ENCODE measurements around the gene BTBD9. TPM values are rescaled to one million over a fixed set of nuclear protein-coding genes. Genes with fewer than 3 reads are reported as not detected.
"Not testable (repeated sequence)": the region's sequence is repeated elsewhere in the genome, so short reads cannot be mapped to it uniquely, and the experiment has no call there.

BTBD9 gene
- total RNA-seq, 1 donor from 2014 or later: 9.9 TPM

DNA sequence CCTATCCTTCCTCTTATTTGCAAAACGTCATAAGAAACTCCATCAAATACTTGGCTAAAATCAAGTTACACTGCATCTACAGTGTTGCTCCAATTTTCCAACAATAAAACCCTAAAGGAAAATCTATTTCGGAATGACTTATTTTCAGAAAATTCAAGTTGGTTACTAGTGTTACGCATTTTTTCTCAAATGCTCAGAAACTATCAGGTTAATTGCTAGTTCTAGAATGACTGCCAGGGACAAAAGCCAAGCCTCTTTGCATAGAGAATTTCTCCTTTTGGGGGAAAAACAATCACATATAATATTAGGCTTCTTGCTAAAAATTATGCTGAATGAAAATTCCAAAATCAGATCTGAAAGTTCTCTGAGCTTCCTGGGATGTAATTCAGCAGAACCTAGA, 210.2 kb downstream of the BTBD9 start:
- no peaks in the 10 kb centered on the region for H3K36me3 ChIP-seq
- H3K9me3 ChIP-seq: peaks cover 0 to 4% of the 10 kb centered on the region in 2 donors
- no peaks in the 10 kb centered on the region for H3K4me1 ChIP-seq
- no peak for DNase-seq (ENCODE audit: low spot score in 2 of 2)
- H3K27me3 ChIP-seq: no peaks in the 10 kb centered on the region
- H3K4me3 ChIP-seq: no peak overlapping the region
- intact Hi-C loops (cut with DNase I): no loop called here
- H3K27ac ChIP-seq: no peak overlapping the region
- TF ChIP-seq, protein P1, sequence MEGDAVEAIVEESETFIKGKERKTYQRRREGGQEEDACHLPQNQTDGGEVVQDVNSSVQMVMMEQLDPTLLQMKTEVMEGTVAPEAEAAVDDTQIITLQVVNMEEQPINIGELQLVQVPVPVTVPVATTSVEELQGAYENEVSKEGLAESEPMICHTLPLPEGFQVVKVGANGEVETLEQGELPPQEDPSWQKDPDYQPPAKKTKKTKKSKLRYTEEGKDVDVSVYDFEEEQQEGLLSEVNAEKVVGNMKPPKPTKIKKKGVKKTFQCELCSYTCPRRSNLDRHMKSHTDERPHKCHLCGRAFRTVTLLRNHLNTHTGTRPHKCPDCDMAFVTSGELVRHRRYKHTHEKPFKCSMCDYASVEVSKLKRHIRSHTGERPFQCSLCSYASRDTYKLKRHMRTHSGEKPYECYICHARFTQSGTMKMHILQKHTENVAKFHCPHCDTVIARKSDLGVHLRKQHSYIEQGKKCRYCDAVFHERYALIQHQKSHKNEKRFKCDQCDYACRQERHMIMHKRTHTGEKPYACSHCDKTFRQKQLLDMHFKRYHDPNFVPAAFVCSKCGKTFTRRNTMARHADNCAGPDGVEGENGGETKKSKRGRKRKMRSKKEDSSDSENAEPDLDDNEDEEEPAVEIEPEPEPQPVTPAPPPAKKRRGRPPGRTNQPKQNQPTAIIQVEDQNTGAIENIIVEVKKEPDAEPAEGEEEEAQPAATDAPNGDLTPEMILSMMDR (IDR thresholded peaks at IDR 0.05): no peak

DNA sequence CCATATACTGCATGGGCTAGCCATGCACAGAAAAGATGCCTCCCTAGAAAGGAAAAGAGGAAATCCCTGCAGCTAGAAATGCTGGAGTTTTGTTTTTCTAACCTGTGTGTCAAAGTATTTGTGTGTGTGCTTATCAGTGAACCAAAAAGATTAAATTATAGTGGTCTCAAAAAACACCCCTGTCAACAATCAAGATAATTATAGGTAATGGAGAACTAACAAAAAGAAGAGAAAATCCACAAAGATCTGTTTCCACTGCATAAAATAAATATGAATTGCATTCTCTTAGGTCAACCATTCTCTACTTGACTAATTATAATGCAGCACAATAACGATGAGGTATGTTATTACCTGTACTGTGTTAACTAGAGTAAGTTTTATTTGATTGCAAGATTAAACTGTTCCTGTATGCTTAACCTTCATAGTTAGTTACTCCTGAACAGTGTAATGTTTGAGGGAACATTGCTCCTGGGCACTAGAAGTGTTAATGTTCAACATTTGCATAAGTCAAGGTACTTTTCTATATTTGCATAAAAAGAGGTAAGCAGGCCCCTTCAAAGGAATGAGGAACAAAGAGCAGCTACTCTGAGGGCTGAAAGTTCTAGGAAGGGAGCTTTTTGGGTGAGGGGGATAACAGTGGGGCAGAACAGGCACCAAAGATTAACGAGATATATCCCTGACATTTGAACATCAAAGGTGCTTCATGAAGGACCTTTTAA, 212.1 kb downstream of the BTBD9 start:
- intact Hi-C loops (cut with DNase I): no loop called here
- H3K4me3 ChIP-seq: no peak overlapping the region
- H3K4me1 ChIP-seq: no peaks in the 10 kb centered on the region
- no peak overlapping the region for H3K27ac ChIP-seq
- H3K36me3 ChIP-seq: no peaks in the 10 kb centered on the region
- no peak for DNase-seq (ENCODE audit: low spot score in 2 of 2)
- H3K27me3 ChIP-seq: no peaks in the 10 kb centered on the region
- TF ChIP-seq, protein P1 (IDR thresholded peaks at IDR 0.05): no peak
- peaks cover 0 to 4% of the 10 kb centered on the region in 2 donors for H3K9me3 ChIP-seq

DNA sequence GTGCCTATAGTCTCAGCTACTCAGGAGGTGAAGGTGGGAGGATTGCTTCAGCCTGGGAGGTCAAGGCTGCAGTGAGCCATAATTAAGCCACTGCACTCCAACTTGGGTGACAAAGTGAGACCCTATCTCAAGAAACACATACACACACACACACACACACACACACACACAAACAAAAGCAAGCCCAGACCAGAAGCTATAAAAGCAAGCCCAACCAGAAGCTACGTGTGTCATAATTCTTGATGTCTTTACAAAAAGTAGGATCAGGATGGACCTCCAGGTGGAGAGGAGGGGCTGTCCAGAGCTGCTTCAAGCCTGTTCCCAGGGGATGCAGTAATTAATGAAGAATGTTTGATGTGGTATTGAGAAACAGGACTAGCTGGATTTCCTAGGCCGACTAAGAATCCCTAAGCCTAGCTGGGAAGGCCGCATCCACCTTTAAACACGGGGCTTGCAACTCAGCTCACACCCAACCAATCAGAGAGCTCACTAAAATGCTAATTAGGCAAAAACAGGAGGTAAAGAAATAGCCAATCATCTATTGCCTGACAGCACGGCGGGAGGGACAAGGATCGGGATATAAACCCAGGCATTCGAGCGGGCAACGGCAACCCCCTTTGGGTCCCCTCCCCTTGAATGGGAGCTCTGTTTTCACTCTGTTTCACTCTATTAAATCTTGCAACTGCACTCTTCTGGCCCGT, 213.8 kb downstream of the BTBD9 start:
- DNase-seq (ENCODE audit: low spot score in 2 of 2); H3K9me3 ChIP-seq; H3K36me3 ChIP-seq; H3K27ac ChIP-seq; H3K27me3 ChIP-seq; intact Hi-C loops (cut with DNase I); H3K4me1 ChIP-seq; H3K4me3 ChIP-seq: not testable (repeated sequence)

GRCh38 chr6:38423746-38424145, 216.0 kb downstream of the BTBD9 start:
- TF ChIP-seq, protein P1 (IDR thresholded peaks at IDR 0.05): no peak
- no peak overlapping the region for H3K27ac ChIP-seq
- intact Hi-C loops (cut with DNase I): no loop called here
- DNase-seq (ENCODE audit: low spot score in 2 of 2): no peak
- H3K9me3 ChIP-seq: no peaks in the 10 kb centered on the region
- no peaks in the 10 kb centered on the region for H3K27me3 ChIP-seq
- H3K4me1 ChIP-seq: no peaks in the 10 kb centered on the region
- H3K36me3 ChIP-seq: no peaks in the 10 kb centered on the region
- no peak overlapping the region for H3K4me3 ChIP-seq

- no peaks in the 10 kb centered on the region for H3K27me3 ChIP-seq
- no peaks in the 10 kb centered on the region for H3K4me1 ChIP-seq
- H3K9me3 ChIP-seq: no peaks in the 10 kb centered on the region
- H3K4me3 ChIP-seq: no peak overlapping the region
- DNase-seq (ENCODE audit: low spot score in 2 of 2): no peak
- no peaks in the 10 kb centered on the region for H3K36me3 ChIP-seq
- TF ChIP-seq, protein P1 (IDR thresholded peaks at IDR 0.05): no peak
- no peak overlapping the region for H3K27ac ChIP-seq
- intact Hi-C loops (cut with DNase I): no loop called here
Measured at GRCh38 chr6:38420207-38420606, 219.5 kb downstream of the BTBD9 start.

DNA sequence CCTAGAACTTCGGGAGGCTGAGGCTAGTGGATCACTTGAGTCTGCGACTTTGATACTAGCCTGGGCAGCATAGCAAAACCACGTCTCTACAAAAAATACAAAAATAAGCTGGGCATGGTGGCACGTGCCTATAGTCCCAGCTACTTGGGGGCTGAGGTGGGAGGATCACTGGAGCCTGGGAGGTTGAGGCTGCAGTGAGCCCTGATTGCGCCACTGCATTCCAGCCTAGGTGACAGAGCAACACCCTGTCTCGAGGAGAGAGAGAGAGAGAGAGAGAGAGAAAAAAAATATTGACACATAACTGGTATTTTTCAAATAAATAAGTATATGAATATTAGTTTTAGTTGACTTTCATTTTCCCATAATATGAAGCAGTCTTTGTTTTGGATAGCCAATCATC, 222.2 kb downstream of the BTBD9 start:
- intact Hi-C loops (cut with DNase I): no loop called here
- TF ChIP-seq, protein P1 (IDR thresholded peaks at IDR 0.05): no peak
- DNase-seq (ENCODE audit: low spot score in 2 of 2): no peak
- no peak overlapping the region for H3K4me3 ChIP-seq
- no peaks in the 10 kb centered on the region for H3K27me3 ChIP-seq
- no peaks in the 10 kb centered on the region for H3K36me3 ChIP-seq
- no peaks in the 10 kb centered on the region for H3K4me1 ChIP-seq
- H3K9me3 ChIP-seq: no peaks in the 10 kb centered on the region
- H3K27ac ChIP-seq: no peak overlapping the region

Measured in ascending aorta (tissue), 2 donors.